Nephron (organoid): ENCODE data around the gene SLC9A3.

ENCODE experiments used
- H3K27ac Mint-ChIP-seq, 3 experiments: 2 replicates each; pipeline ENCODE4 v1.8.0; 2020; ENCODE audit warnings: mixed read lengths in 3 of 3, mild to moderate bottlenecking in 2 of 3, moderate library complexity in 1 of 3
- H3K27me3 Mint-ChIP-seq: 2 replicates; pipeline ENCODE4 v1.8.0; 2021; ENCODE audit warnings: low read depth, mild to moderate bottlenecking, moderate library complexity, mixed read lengths
- H3K36me3 Mint-ChIP-seq: 2 replicates; pipeline ENCODE4 v1.8.0; 2020; ENCODE audit warnings: low read depth, mixed read lengths
- H3K4me1 Mint-ChIP-seq: 2 replicates; pipeline ENCODE4 v1.8.0; 2020; ENCODE audit warnings: mixed read lengths
- H3K4me3 Mint-ChIP-seq, 3 experiments: 2 replicates each; pipeline ENCODE4 v1.8.0; 2020; ENCODE audit warnings: mild to moderate bottlenecking in 3 of 3, mixed read lengths in 3 of 3, moderate library complexity in 2 of 3
- H3K9me3 Mint-ChIP-seq: 2 replicates; pipeline ENCODE4 v1.8.0; 2020; ENCODE audit warnings: mixed read lengths
- CTCF ChIP-seq, 3 experiments: fragments of 200-600 bp; sonication (generic); IDR thresholded peaks; one replicate each; pipeline ENCODE4 v1.5.0; 2021; ENCODE audit warnings: antibody characterized with exemption in 3 of 3; ENCODE audit not compliant: unreplicated experiment in 3 of 3

Gene SLC9A3

GRCh38 chr5:423626-424261, 100.5 kb downstream of the SLC9A3 start:
- no peaks in the 10 kb centered on the region for H3K36me3 Mint-ChIP-seq
- no peak overlapping the region for H3K4me3 Mint-ChIP-seq
- no peak for TF ChIP-seq CTCF (IDR thresholded peaks at IDR 0.05; ENCODE audit: unreplicated experiment in 3 of 3)
- H3K9me3 Mint-ChIP-seq, result no peaks in the 10 kb centered on the region
- H3K4me1 Mint-ChIP-seq, result peaks cover 9% of the 10 kb centered on the region
- no peak overlapping the region for H3K27ac Mint-ChIP-seq
- no peaks in the 10 kb centered on the region for H3K27me3 Mint-ChIP-seq

GRCh38 chr5:423233-423565, 101.0 kb downstream of the SLC9A3 start:
- no peaks in the 10 kb centered on the region for H3K27me3 Mint-ChIP-seq
- peaks cover 9% of the 10 kb centered on the region for H3K4me1 Mint-ChIP-seq
- no peak overlapping the region for H3K4me3 Mint-ChIP-seq
- no peaks in the 10 kb centered on the region for H3K36me3 Mint-ChIP-seq
- H3K9me3 Mint-ChIP-seq, result no peaks in the 10 kb centered on the region
- no peak for TF ChIP-seq CTCF (IDR thresholded peaks at IDR 0.05; ENCODE audit: unreplicated experiment in 3 of 3)
- no peak overlapping the region for H3K27ac Mint-ChIP-seq

- no peak for TF ChIP-seq CTCF (IDR thresholded peaks at IDR 0.05; ENCODE audit: unreplicated experiment in 3 of 3)
- H3K36me3 Mint-ChIP-seq, result no peaks in the 10 kb centered on the region
- H3K4me1 Mint-ChIP-seq, result peaks cover 9% of the 10 kb centered on the region
- no peak overlapping the region for H3K27ac Mint-ChIP-seq
- H3K27me3 Mint-ChIP-seq, result no peaks in the 10 kb centered on the region
- H3K9me3 Mint-ChIP-seq, result no peaks in the 10 kb centered on the region
- no peak overlapping the region for H3K4me3 Mint-ChIP-seq
Measured at GRCh38 chr5:422323-423232, 101.7 kb downstream of the SLC9A3 start.

- H3K27me3 Mint-ChIP-seq, result peaks cover 2% of the 10 kb centered on the region
Measured at GRCh38 chr5:421901-422300, 102.3 kb downstream of the SLC9A3 start.

GRCh38 chr5:421287-421880, 102.9 kb downstream of the SLC9A3 start:
- Mint-ChIP-seq H3K4me3 (no peak overlapping the region), H3K27me3 (peaks cover 4% of the 10 kb centered on the region), H3K4me1 (peaks cover 9% of the 10 kb centered on the region), H3K36me3 (no peaks in the 10 kb centered on the region), H3K9me3 (no peaks in the 10 kb centered on the region), H3K27ac (no peak overlapping the region)
- no peak for TF ChIP-seq CTCF (IDR thresholded peaks at IDR 0.05; ENCODE audit: unreplicated experiment in 3 of 3)

More at GRCh38 chr5:421901-422300, 102.3 kb downstream of the SLC9A3 start:
- Mint-ChIP-seq H3K4me1 (peaks cover 9% of the 10 kb centered on the region), H3K27ac (no peak overlapping the region), H3K4me3 (no peak overlapping the region), H3K36me3 (no peaks in the 10 kb centered on the region), H3K9me3 (no peaks in the 10 kb centered on the region)
- TF ChIP-seq CTCF (IDR thresholded peaks at IDR 0.05; ENCODE audit: unreplicated experiment in 3 of 3), result no peak
